Transverse colon (tissue), 4 donors: ENCODE measurements around the gene PTPN2.

Experiments used
- CTCF ChIP-seq, 5 experiments: fragments of 200-600 bp in 3 of 5; fragments of 450-650 bp in 2 of 5; sonication (generic) in 3 of 5; IDR thresholded peaks; 1 replicate in 2 of 5; 2 replicates in 3 of 5; pipeline ENCODE4 v1.5.1; 2016 to 2017; ENCODE audit warnings: antibody characterized with exemption in 5 of 5, inconsistent platforms in 3 of 5, mild to moderate bottlenecking in 2 of 5, moderate library complexity in 1 of 5
- EP300 ChIP-seq: sonication (generic); formaldehyde crosslinking; IDR thresholded peaks from one replicate; pipeline ENCODE4 v1.6.1; 2017; ENCODE audit warnings: antibody characterized with exemption, low read depth
- POLR2A ChIP-seq: fragments of 450-650 bp; IDR thresholded peaks from one replicate; pipeline ENCODE4 v1.6.1; 2016; ENCODE audit warnings: antibody characterized with exemption, mild to moderate bottlenecking, moderate library complexity
- POLR2AphosphoS5 ChIP-seq, 3 donors: sonication (generic); formaldehyde crosslinking; IDR thresholded peaks; one replicate each; pipeline ENCODE4 v1.6.1; 2016; ENCODE audit warnings: antibody characterized with exemption in 3 of 3

- TF ChIP-seq POLR2A (no peak), CTCF (IDR thresholded peaks at IDR 0.05) (no peak), POLR2AphosphoS5 (IDR thresholded peaks at IDR 0.05) (no peak), EP300 (no peak)
Observed at GRCh38 chr18:12880541-12880910, 3.5 kb downstream of the PTPN2 start.
